Peyer's patch (tissue), 4 donors: Measurements from ENCODE around the gene RSU1.

ENCODE experiments used
- CTCF ChIP-seq, 6 experiments: fragments of 450-650 bp in 4 of 6; fragments of 200-600 bp in 2 of 6; sonication (generic) in 1 of 6; IDR thresholded peaks; one replicate each; pipeline ENCODE4 v1.5.1; 2017 to 2019; ENCODE audit warnings: antibody characterized with exemption in 6 of 6, mild to moderate bottlenecking in 3 of 6, moderate library complexity in 1 of 6
- POLR2A ChIP-seq, 2 donors: fragments of 450-650 bp; IDR thresholded peaks; one replicate each; pipeline ENCODE4 v1.5.1; 2017; ENCODE audit warnings: antibody characterized with exemption in 2 of 2, mild to moderate bottlenecking in 2 of 2, moderate library complexity in 2 of 2

- TF ChIP-seq POLR2A (IDR thresholded peaks at IDR 0.05) (no peak), CTCF (IDR thresholded peaks at IDR 0.05) (no peak)
These were observed 36.6 kb upstream of the RSU1 start for GRCh38 chr10:16853809-16854208.
